K562 (cell line): Measurements from ENCODE around the gene MBNL1. TPM values are rescaled to one million over a fixed set of nuclear protein-coding genes. Genes with fewer than 3 reads are reported as not detected.

Experiments used
- ATF1 ChIP-seq, 2 experiments: fragments of 450-650 bp in 1 of 2; IDR thresholded peaks; 2 replicates each; pipeline ENCODE4 v1.6.1; 2016; ENCODE audit warnings: missing compliant biosample characterization in 1 of 2, missing genetic modification characterization in 1 of 2
- CBFA2T3 ChIP-seq: fragments of 450-650 bp; IDR thresholded peaks from 2 replicates; pipeline ENCODE4 v1.6.1; 2017
- CTCF ChIP-seq, 3 experiments: IDR thresholded peaks in 2 of 3; conservative IDR thresholded peaks in 1 of 3; 2 replicates each; pipeline ENCODE4 v1.5.1; 2011 to 2012; ENCODE audit warnings: low read length in 3 of 3, mild to moderate bottlenecking in 3 of 3, control low read depth in 2 of 3, improper control_type of control experiment in 1 of 3, inconsistent platforms in 1 of 3, low read depth in 1 of 3, mixed read lengths in 1 of 3, moderate library complexity in 1 of 3; ENCODE audit not compliant: insufficient read depth in 2 of 3
- GATAD2A ChIP-seq: fragments of 450-650 bp; IDR thresholded peaks from 2 replicates; pipeline ENCODE4 v1.6.1; 2017
- HLTF ChIP-seq: fragments of 450-650 bp; IDR thresholded peaks from 2 replicates; pipeline ENCODE4 v1.6.1; 2016
- MAFG ChIP-seq: fragments of 450-650 bp; conservative IDR thresholded peaks from 2 replicates; pipeline ENCODE4 v1.6.1; 2016; ENCODE audit warnings: missing genetic modification characterization, missing compliant biosample characterization
- MCM7 ChIP-seq, 2 experiments: fragments of 450-650 bp; IDR thresholded peaks; 2 replicates each; pipeline ENCODE4 v1.6.1; 2016 to 2018
- MEF2D ChIP-seq: conservative IDR thresholded peaks from 2 replicates; pipeline ENCODE4 v1.6.1; 2016; ENCODE audit warnings: low read depth, missing genetic modification characterization, missing compliant biosample characterization
- PHB ChIP-seq: fragments of 250-450 bp; sonication (Bioruptor Pico); IDR thresholded peaks from 2 replicates; pipeline ENCODE4 v1.5.0; 2021
- POLR2G ChIP-seq: fragments of 200-400 bp; formaldehyde crosslinking; IDR thresholded peaks from 2 replicates; pipeline ENCODE4 v1.6.1; 2017; ENCODE audit warnings: low read depth, mild to moderate bottlenecking, antibody characterized with exemption, low read length, moderate library complexity
- RFX1 ChIP-seq: fragments of 450-650 bp; IDR thresholded peaks from 2 replicates; pipeline ENCODE4 v1.6.1; 2016; ENCODE audit warnings: mild to moderate bottlenecking, moderate library complexity
- RFX5 ChIP-seq: IDR thresholded peaks from 2 replicates; pipeline ENCODE4 v1.6.1; 2011; ENCODE audit warnings: low read depth, mild to moderate bottlenecking, improper control_type of control experiment, low read length
- SIN3B ChIP-seq: fragments of 450-650 bp; IDR thresholded peaks from 2 replicates; pipeline ENCODE4 v1.6.1; 2017; ENCODE audit warnings: low read depth, mild to moderate bottlenecking, moderate library complexity
- SIRT6 ChIP-seq: IDR thresholded peaks from one replicate; pipeline ENCODE4 v1.6.1; 2012; ENCODE audit warnings: low read depth, mild to moderate bottlenecking, control low read depth, inconsistent platforms, low read length, moderate library complexity
- TEAD4 ChIP-seq, 2 experiments: sonication (generic) in 1 of 2; formaldehyde crosslinking in 1 of 2; IDR thresholded peaks; 2 replicates each; pipeline versions ENCODE4 v1.6.1 to v1.8.0; 2012 to 2022; ENCODE audit warnings: borderline replicate concordance in 1 of 2, inconsistent platforms in 1 of 2, low read length in 1 of 2, mild to moderate bottlenecking in 1 of 2, missing genetic modification reagents in 1 of 2
- TOE1 ChIP-seq, 2 experiments: fragments of 450-650 bp in 1 of 2; sonication (generic) in 1 of 2; formaldehyde crosslinking in 1 of 2; IDR thresholded peaks; 2 replicates each; pipeline versions ENCODE4 v1.7.1 to v1.8.0; 2016 to 2022; ENCODE audit warnings: borderline replicate concordance in 2 of 2, mild to moderate bottlenecking in 2 of 2, antibody characterized with exemption in 1 of 2, inconsistent platforms in 1 of 2, low read depth in 1 of 2, missing genetic modification reagents in 1 of 2, moderate library complexity in 1 of 2
- ZC3H8 ChIP-seq: fragments of 450-650 bp; IDR thresholded peaks from 2 replicates; pipeline ENCODE4 v1.6.1; 2017
- ZFX ChIP-seq: sonication (generic); formaldehyde crosslinking; IDR thresholded peaks from 2 replicates; pipeline ENCODE4 v1.8.0; 2022; ENCODE audit warnings: mild to moderate bottlenecking, missing genetic modification reagents, moderate library complexity
- ZNF644 ChIP-seq: fragments of 200-800 bp; sonication (Bioruptor generic); IDR thresholded peaks from 2 replicates; pipeline ENCODE4 v1.6.1; 2016; ENCODE audit warnings: low read depth, missing genetic modification characterization, missing compliant biosample characterization
- polyA plus RNA-seq, 8 experiments: library from polyadenylated mRNA; depleted of rRNA in 4 of 8; stranded (reverse) in 5 of 8; unstranded in 3 of 8; fragments of >200 nt; fragmentation: Nextera tagmentation in 2 of 8; fragmentation: Illumina TruSeq in 1 of 8; extraction: Ambion mirVana in 2 of 8; extraction: Trizol in 1 of 8; gene quantifications; 2 replicates each; pipeline versions ENCODE4 v1.2.1 to v1.2.3, GENCODE V29; 2011 to 2014; ENCODE audit warnings: inconsistent platforms in 1 of 8, missing spikeins in 1 of 8
- total RNA-seq, 7 experiments: library from RNA; depleted of rRNA in 6 of 7; stranded (reverse); fragments of >200 nt in 6 of 7; fragmentation: Illumina TruSeq in 2 of 7; extraction: Trizol in 2 of 7; gene quantifications; 2 replicates each; pipeline versions ENCODE4 v1.2.1 to v1.2.3, GENCODE V29; 2011 to 2021; ENCODE audit warnings: low replicate concordance in 1 of 7
- TF ChIP-seq, protein P1 (sequence below): sonication (generic); formaldehyde crosslinking; IDR thresholded peaks from 2 replicates; pipeline ENCODE4 v1.8.1; 2022; ENCODE audit warnings: missing genetic modification reagents
- TF ChIP-seq, protein P2 (sequence below): fragments of 250-450 bp; sonication (Bioruptor Pico); IDR thresholded peaks from 2 replicates; pipeline ENCODE4 v1.5.0; 2021
- TF ChIP-seq, protein P3 (sequence below): fragments of 250-450 bp; sonication (Bioruptor Pico); IDR thresholded peaks from 2 replicates; pipeline ENCODE4 v1.8.0; 2021; ENCODE audit warnings: mild to moderate bottlenecking, moderate library complexity
- TF ChIP-seq, protein P4 (sequence below): fragments of 250-450 bp; sonication (Bioruptor Pico); IDR thresholded peaks from 2 replicates; pipeline ENCODE4 v1.8.0; 2021; ENCODE audit warnings: moderate library complexity, mild to moderate bottlenecking, inconsistent platforms
- TF ChIP-seq, protein P5 (sequence below): fragments of 450-650 bp; formaldehyde crosslinking; conservative IDR thresholded peaks from 2 replicates; pipeline ENCODE4 v1.4.0; 2022; ENCODE audit warnings: mild to moderate bottlenecking, missing genetic modification characterization

MBNL1 gene
- total and polyA plus RNA-seq, 9 of the 15 experiments (the other 6 are each of a cell fraction or from before 2014, with no cell fraction given): 70.3 to 243 (median 220) TPM

DNA sequence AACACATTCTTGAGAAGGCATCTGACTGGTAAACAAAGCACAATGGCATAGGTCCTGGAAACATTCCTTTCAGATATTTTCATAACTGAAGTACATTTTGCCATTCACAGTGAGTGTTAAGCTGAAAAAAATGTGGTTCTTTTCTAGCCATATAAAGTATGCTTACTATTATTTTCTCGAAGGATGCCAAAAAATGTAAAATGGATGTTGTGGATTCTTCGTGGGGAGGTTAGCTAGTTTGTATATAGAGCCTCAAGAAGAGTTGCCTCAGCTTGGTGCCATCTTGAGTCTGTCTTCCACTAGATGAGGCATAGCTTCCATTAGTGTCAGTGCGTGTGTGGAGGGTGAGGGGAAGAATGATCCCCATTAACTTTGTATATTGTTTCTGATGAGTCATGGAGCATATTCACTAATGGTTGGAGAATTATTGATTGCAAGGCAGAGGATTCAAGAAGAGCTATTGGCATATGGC lies 4.1 kb downstream of the MBNL1 start (continued):
- TF ChIP-seq, protein P1, sequence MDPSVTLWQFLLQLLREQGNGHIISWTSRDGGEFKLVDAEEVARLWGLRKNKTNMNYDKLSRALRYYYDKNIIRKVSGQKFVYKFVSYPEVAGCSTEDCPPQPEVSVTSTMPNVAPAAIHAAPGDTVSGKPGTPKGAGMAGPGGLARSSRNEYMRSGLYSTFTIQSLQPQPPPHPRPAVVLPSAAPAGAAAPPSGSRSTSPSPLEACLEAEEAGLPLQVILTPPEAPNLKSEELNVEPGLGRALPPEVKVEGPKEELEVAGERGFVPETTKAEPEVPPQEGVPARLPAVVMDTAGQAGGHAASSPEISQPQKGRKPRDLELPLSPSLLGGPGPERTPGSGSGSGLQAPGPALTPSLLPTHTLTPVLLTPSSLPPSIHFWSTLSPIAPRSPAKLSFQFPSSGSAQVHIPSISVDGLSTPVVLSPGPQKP (CRISPR knock-in tag): no peak
- TF ChIP-seq, protein P2, sequence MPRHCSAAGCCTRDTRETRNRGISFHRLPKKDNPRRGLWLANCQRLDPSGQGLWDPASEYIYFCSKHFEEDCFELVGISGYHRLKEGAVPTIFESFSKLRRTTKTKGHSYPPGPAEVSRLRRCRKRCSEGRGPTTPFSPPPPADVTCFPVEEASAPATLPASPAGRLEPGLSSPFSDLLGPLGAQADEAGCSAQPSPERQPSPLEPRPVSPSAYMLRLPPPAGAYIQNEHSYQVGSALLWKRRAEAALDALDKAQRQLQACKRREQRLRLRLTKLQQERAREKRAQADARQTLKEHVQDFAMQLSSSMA (CRISPR knock-in tag): no peak
- no peak for TF ChIP-seq RFX1
- no peak for TF ChIP-seq SIRT6
- TF ChIP-seq CBFA2T3: no peak
- TF ChIP-seq HLTF: no peak
- TF ChIP-seq SIN3B: no peak
- TF ChIP-seq, protein P3, sequence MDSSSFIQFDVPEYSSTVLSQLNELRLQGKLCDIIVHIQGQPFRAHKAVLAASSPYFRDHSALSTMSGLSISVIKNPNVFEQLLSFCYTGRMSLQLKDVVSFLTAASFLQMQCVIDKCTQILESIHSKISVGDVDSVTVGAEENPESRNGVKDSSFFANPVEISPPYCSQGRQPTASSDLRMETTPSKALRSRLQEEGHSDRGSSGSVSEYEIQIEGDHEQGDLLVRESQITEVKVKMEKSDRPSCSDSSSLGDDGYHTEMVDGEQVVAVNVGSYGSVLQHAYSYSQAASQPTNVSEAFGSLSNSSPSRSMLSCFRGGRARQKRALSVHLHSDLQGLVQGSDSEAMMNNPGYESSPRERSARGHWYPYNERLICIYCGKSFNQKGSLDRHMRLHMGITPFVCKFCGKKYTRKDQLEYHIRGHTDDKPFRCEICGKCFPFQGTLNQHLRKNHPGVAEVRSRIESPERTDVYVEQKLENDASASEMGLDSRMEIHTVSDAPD (CRISPR knock-in tag): no peak
- no peak for TF ChIP-seq ATF1 (CRISPR knock-in tag; IDR thresholded peaks at IDR 0.05)
- TF ChIP-seq ATF1 (tag; IDR thresholded peaks at IDR 0.05): peak; percentile 35; the same call in 1 of the 2 replicates
- no peak for TF ChIP-seq CTCF (IDR thresholded peaks at IDR 0.05 in 2 of 3, conservative IDR thresholded peaks at IDR 0.05 in 1 of 3; ENCODE audit: insufficient read depth in 2 of 3, low read depth in 1 of 3, low read length in 3 of 3)
- peak; percentile 91 for TF ChIP-seq MAFG (tag)
- peak; percentile 38; the same call in 1 of the 2 replicates for TF ChIP-seq TEAD4 (IDR thresholded peaks at IDR 0.05; ENCODE audit: low read length)
- no peak for TF ChIP-seq TEAD4 (CRISPR knock-in tag; IDR thresholded peaks at IDR 0.05; ENCODE audit: borderline replicate concordance)
- no peak for TF ChIP-seq GATAD2A
- no peak; a peak in 1 of 4 replicates for TF ChIP-seq MCM7 (IDR thresholded peaks at IDR 0.05)
- peak; percentile 10; the same call in 1 of the 2 replicates for TF ChIP-seq POLR2G
- TF ChIP-seq PHB: no peak
- TF ChIP-seq, protein P4, sequence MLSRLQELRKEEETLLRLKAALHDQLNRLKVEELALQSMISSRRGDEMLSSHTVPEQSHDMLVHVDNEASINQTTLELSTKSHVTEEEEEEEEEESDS (CRISPR knock-in tag): no peak
- no peak for TF ChIP-seq RFX5
- no peak for TF ChIP-seq ZC3H8
- TF ChIP-seq TOE1 (IDR thresholded peaks at IDR 0.05; ENCODE audit: borderline replicate concordance): no peak; the same call in 1 of the 2 replicates
- TF ChIP-seq TOE1 (CRISPR knock-in tag; IDR thresholded peaks at IDR 0.05; ENCODE audit: borderline replicate concordance, low read depth): no peak
- TF ChIP-seq ZNF644: no peak
- TF ChIP-seq, protein P5, sequence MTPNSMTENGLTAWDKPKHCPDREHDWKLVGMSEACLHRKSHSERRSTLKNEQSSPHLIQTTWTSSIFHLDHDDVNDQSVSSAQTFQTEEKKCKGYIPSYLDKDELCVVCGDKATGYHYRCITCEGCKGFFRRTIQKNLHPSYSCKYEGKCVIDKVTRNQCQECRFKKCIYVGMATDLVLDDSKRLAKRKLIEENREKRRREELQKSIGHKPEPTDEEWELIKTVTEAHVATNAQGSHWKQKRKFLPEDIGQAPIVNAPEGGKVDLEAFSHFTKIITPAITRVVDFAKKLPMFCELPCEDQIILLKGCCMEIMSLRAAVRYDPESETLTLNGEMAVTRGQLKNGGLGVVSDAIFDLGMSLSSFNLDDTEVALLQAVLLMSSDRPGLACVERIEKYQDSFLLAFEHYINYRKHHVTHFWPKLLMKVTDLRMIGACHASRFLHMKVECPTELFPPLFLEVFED: no peak
- TF ChIP-seq MEF2D (tag): no peak
- TF ChIP-seq ZFX (CRISPR knock-in tag): no peak
